ENCODE data around the gene NAPB.

GRCh38 chr20:23440004-23440403, 18.7 kb upstream of the NAPB start:
- no peak for TF ChIP-seq FOXP2 (optimal IDR thresholded peaks at IDR 0.05; ENCODE audit: borderline replicate concordance, extremely low read depth, extremely low read length, insufficient read depth)
- no peak for TF ChIP-seq POLR2AphosphoS5 (IDR thresholded peaks at IDR 0.05; ENCODE audit: low read depth, low read length)
- no peak for TF ChIP-seq REST (IDR thresholded peaks at IDR 0.05; ENCODE audit: insufficient read depth in 1 of 2, low read depth in 2 of 2, low read length in 2 of 2)
